B cell (primary cell): ENCODE results near the gene PRL. TPM values are rescaled to one million over a fixed set of nuclear protein-coding genes. Genes with fewer than 3 reads are reported as not detected.

Source experiments
- ATAC-seq: fragments of 200-7000 bp; cut with Tn5 transposase; one replicate; pipeline ENCODE4 v1.10.0; 2021; ENCODE audit warnings: low read depth, mild to moderate bottlenecking, moderate number of reproducible peaks, moderate library complexity
- CTCF ChIA-PET: fragments of 350-600 bp; sonication (Branson Sonifier 250); formaldehyde crosslinking; loops from one replicate; lab custom pipeline; 2021; ENCODE audit warnings: antibody characterized with exemption, inconsistent platforms; lab: Charles Lee
- POLR2A ChIA-PET: fragments of 350-600 bp; sonication (Branson Sonifier 250); formaldehyde crosslinking; loops from one replicate; lab custom pipeline; 2021; ENCODE audit warnings: antibody characterized with exemption; lab: Charles Lee
- DNase-seq: peaks from one replicate; pipeline ENCODE4 v3.0.0; 2013
- H2AFZ ChIP-seq: 2 replicates; pipeline ENCODE4 v1.6.1; 2012; ENCODE audit warnings: mild to moderate bottlenecking, low read depth, low read length; ENCODE audit not compliant: insufficient read depth, poor library complexity, severe bottlenecking
- H3K27ac ChIP-seq, 2 donors: 1 replicate in 1 of 2; 2 replicates in 1 of 2; pipeline ENCODE4 v1.5.1; 2012 to 2013; ENCODE audit warnings: low read length in 2 of 2, mild to moderate bottlenecking in 2 of 2, moderate library complexity in 1 of 2
- H3K27me3 ChIP-seq, 4 experiments: fragments of 200-600 bp in 1 of 4; sonication (generic) in 1 of 4; replicated peaks in 1 of 4; 1 replicate in 2 of 4; 2 replicates in 2 of 4; pipeline versions ENCODE4 v1.6.1 to v1.7.0; 2013 to 2016; ENCODE audit warnings: low read length in 3 of 4, mild to moderate bottlenecking in 2 of 4, mixed read lengths in 1 of 4, moderate library complexity in 1 of 4; ENCODE audit not compliant: insufficient read depth in 4 of 4, control insufficient read depth in 3 of 4; ENCODE audit errors: control extremely low read depth in 1 of 4
- H3K36me3 ChIP-seq, 2 experiments: replicated peaks in 1 of 2; 1 replicate in 1 of 2; 2 replicates in 1 of 2; pipeline versions ENCODE4 v1.6.1 to v1.7.1; 2013; ENCODE audit warnings: low read length in 1 of 2; ENCODE audit not compliant: insufficient read depth in 2 of 2, control insufficient read depth in 1 of 2; ENCODE audit errors: control extremely low read depth in 1 of 2, extremely low read depth in 1 of 2
- H3K4me1 ChIP-seq, 2 donors: fragments of 200-600 bp in 1 of 2; sonication (generic) in 1 of 2; 1 replicate in 1 of 2; 2 replicates in 1 of 2; pipeline versions ENCODE4 v1.5.1 to v1.6.1; 2013 to 2017; ENCODE audit warnings: low read length in 2 of 2; ENCODE audit not compliant: control insufficient read depth in 2 of 2, insufficient read depth in 2 of 2
- H3K4me2 ChIP-seq: replicated peaks from 2 replicates; pipeline ENCODE3; 2012; ENCODE audit warnings: mild to moderate bottlenecking, low read depth, low read length; ENCODE audit not compliant: poor library complexity, severe bottlenecking
- H3K4me3 ChIP-seq, 5 experiments: fragments of 200-600 bp in 1 of 5; sonication (generic) in 1 of 5; 1 replicate in 3 of 5; 2 replicates in 2 of 5; pipeline versions ENCODE4 v1.5.1 to v1.7.0; 2011 to 2016; ENCODE audit warnings: low read length in 4 of 5, mild to moderate bottlenecking in 4 of 5, low read depth in 2 of 5, control low read depth in 1 of 5, moderate library complexity in 1 of 5; ENCODE audit not compliant: insufficient read depth in 1 of 5; ENCODE audit errors: control extremely low read depth in 1 of 5, extremely low read depth in 1 of 5
- H3K79me2 ChIP-seq: fragments of 200-600 bp; sonication (generic); one replicate; pipeline ENCODE4 v1.6.0; 2016; ENCODE audit warnings: low read length; ENCODE audit not compliant: control insufficient read depth, insufficient read depth
- H3K9ac ChIP-seq: fragments of 200-600 bp; sonication (generic); 2 replicates; pipeline ENCODE4 v1.6.1; 2017; ENCODE audit warnings: mild to moderate bottlenecking, low read length, moderate library complexity
- H3K9me3 ChIP-seq, 3 donors: one replicate each; pipeline versions ENCODE4 v1.6.1 to v1.7.1; 2013; ENCODE audit warnings: low read length in 2 of 3; ENCODE audit not compliant: control insufficient read depth in 2 of 3, insufficient read depth in 1 of 3; ENCODE audit errors: control extremely low read depth in 1 of 3
- H4K20me1 ChIP-seq: 2 replicates; pipeline ENCODE4 v1.6.0; 2012; ENCODE audit warnings: mild to moderate bottlenecking, low read length; ENCODE audit not compliant: insufficient read depth, control insufficient read depth, poor library complexity, severe bottlenecking
- H3K27ac Mint-ChIP-seq: one replicate; pipeline ENCODE4 v1.8.0; 2021; ENCODE audit warnings: mixed read lengths
- H3K27me3 Mint-ChIP-seq: one replicate; pipeline ENCODE4 v1.8.0; 2021; ENCODE audit warnings: mixed read lengths
- H3K4me1 Mint-ChIP-seq: one replicate; pipeline ENCODE4 v1.8.0; 2021; ENCODE audit warnings: mixed read lengths
- H3K4me3 Mint-ChIP-seq: one replicate; pipeline ENCODE4 v1.8.0; 2021; ENCODE audit warnings: mixed read lengths
- H3K9me3 Mint-ChIP-seq: one replicate; pipeline ENCODE4 v1.8.0; 2022; ENCODE audit warnings: mixed read lengths; ENCODE audit not compliant: insufficient read depth
- EZH2 ChIP-seq: IDR thresholded peaks from 2 replicates; pipeline ENCODE4 v1.6.1; 2012; ENCODE audit warnings: borderline replicate concordance, low read depth, mild to moderate bottlenecking, moderate library complexity, low read length; ENCODE audit not compliant: insufficient read depth, poor library complexity, severe bottlenecking
- WGBS: methylation state at CpG from one replicate; pipeline ENCODE4 v1.1.5; 2013; ENCODE audit warnings: missing lambda C conversion rate; ENCODE audit not compliant: insufficient coverage; 5-methylcytosine and 5-hydroxymethylcytosine counted together
- intact Hi-C: fragments of 100-400 bp; cut with micrococcal nuclease; formaldehyde crosslinking; loops from one replicate; pipeline ENCODE4 v1.10.0; 2022
- polyA plus RNA-seq: library from polyadenylated mRNA; depleted of rRNA; stranded (reverse); fragments of >200 nt; gene quantifications from 2 replicates; pipeline ENCODE4 v1.2.3, GENCODE V29; 2012
- total RNA-seq, 2 donors: library from RNA; stranded (reverse); fragments of 120-200 nt in 1 of 2; gene quantifications; 1 replicate in 1 of 2; 2 replicates in 1 of 2; pipeline versions ENCODE4 v1.2.3 to v1.2.4, GENCODE V29; 2013 to 2022
- TF ChIP-seq, protein P1 (sequence below): fragments of 200-600 bp; IDR thresholded peaks from one replicate; pipeline ENCODE4 v1.8.0; 2022; ENCODE audit warnings: antibody characterized with exemption, mild to moderate bottlenecking

PRL gene
- total and polyA plus RNA-seq, 2 donors (not counting 1 experiment from before 2014, with no cell fraction given), result not detected

DNA sequence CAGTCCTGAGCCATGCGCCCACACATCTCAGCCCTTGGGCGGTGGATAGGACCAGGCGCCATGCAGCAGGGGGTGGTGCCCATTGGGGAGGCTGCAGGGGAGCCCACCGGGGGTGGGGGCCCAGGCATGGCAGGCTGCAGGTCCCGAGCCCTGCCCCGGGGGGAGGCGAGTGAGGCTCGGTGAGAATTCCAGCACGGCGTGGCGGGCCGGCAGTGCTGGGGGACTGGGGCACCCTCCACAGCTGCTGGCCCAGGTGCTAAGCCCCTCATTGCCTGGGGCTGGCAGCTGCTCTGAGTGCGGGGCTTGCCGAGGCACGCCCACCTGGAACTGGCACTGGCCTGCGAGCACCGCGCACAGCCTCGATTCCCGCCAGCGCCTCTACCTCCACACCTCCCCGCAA, 21.6 kb upstream of the PRL start:
- ATAC-seq (no peak), DNase-seq (no peak)
- no peak overlapping the region for H3K27ac ChIP-seq
- ChIA-PET POLR2A (no interaction called here), CTCF (no interaction called here)
- Mint-ChIP-seq H3K27ac (no peak overlapping the region), H3K4me1 (no peaks in the 10 kb centered on the region), H3K9me3 (no peaks in the 10 kb centered on the region), H3K4me3 (no peak overlapping the region), H3K27me3 (no peaks in the 10 kb centered on the region)
- no peak overlapping the region for H2AFZ ChIP-seq
- no peaks in the 10 kb centered on the region for H3K27me3 ChIP-seq
- TF ChIP-seq EZH2, result no peak
- TF ChIP-seq, protein P1, sequence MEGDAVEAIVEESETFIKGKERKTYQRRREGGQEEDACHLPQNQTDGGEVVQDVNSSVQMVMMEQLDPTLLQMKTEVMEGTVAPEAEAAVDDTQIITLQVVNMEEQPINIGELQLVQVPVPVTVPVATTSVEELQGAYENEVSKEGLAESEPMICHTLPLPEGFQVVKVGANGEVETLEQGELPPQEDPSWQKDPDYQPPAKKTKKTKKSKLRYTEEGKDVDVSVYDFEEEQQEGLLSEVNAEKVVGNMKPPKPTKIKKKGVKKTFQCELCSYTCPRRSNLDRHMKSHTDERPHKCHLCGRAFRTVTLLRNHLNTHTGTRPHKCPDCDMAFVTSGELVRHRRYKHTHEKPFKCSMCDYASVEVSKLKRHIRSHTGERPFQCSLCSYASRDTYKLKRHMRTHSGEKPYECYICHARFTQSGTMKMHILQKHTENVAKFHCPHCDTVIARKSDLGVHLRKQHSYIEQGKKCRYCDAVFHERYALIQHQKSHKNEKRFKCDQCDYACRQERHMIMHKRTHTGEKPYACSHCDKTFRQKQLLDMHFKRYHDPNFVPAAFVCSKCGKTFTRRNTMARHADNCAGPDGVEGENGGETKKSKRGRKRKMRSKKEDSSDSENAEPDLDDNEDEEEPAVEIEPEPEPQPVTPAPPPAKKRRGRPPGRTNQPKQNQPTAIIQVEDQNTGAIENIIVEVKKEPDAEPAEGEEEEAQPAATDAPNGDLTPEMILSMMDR, result no peak
- 92% methylated on average over 16 of the region's 22 CpGs for WGBS
- no peaks in the 10 kb centered on the region for H4K20me1 ChIP-seq
- peaks cover 0 to 13% (median 0%) of the 10 kb centered on the region in 3 donors for H3K9me3 ChIP-seq
- H3K4me2 ChIP-seq, result no peak overlapping the region
- H3K9ac ChIP-seq, result no peak overlapping the region
- intact Hi-C loops, result no loop called here
- H3K36me3 ChIP-seq, result no peaks in the 10 kb centered on the region
- H3K4me3 ChIP-seq, result no peak overlapping the region
- H3K4me1 ChIP-seq, result no peaks in the 10 kb centered on the region
- H3K79me2 ChIP-seq, result no peaks in the 10 kb centered on the region

DNA sequence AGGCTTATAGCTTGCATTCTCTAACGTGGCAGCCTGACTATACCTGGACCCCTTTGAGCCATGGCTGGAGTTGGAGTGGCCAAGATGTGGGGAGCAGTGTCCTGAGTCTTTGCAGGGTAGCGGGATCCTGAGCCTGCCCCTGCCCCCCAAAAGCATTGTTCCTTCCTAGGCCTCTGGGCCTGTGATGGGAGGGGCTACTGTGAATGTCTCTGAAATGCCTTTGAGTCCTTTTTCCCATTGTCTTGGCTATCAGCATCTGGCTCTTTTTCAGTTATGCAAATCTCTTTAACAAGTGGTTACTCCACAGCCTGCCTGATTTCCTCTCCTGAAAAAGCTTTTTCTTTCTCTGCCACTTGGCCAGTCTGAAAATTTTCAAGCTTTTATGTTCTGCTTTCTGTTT, 17.0 kb upstream of the PRL start:
- H3K4me1 Mint-ChIP-seq, result no peaks in the 10 kb centered on the region
- Histone ChIP-seq H2AFZ (peak overlapping the region; percentile 19), H3K4me2 (no peak overlapping the region), H4K20me1 (no peaks in the 10 kb centered on the region), H3K4me3 (no peak overlapping the region), H3K27ac (no peak overlapping the region), H3K4me1 (no peaks in the 10 kb centered on the region), H3K36me3 (no peaks in the 10 kb centered on the region), H3K9ac (no peak overlapping the region), H3K9me3 (peaks cover 0 to 22% (median 4%) of the 10 kb centered on the region in 3 donors), H3K79me2 (no peaks in the 10 kb centered on the region), H3K27me3 (no peaks in the 10 kb centered on the region)
- H3K4me3 Mint-ChIP-seq, result no peak overlapping the region
- ATAC-seq (no peak), DNase-seq (no peak)
- WGBS, result 100% methylated on average over 1 of the region's 2 CpGs
- POLR2A ChIA-PET, result no interaction called here
- CTCF ChIA-PET, result no interaction called here
- TF ChIP-seq, protein P1, result no peak
- TF ChIP-seq EZH2, result no peak
- peaks cover 8% of the 10 kb centered on the region for H3K9me3 Mint-ChIP-seq
- no peaks in the 10 kb centered on the region for H3K27me3 Mint-ChIP-seq
- H3K27ac Mint-ChIP-seq, result no peak overlapping the region
- intact Hi-C loops, result no loop called here
